Heart left ventricle (tissue), 16 donors: ENCODE measurements around the gene OR1L1. TPM values are rescaled to one million over a fixed set of nuclear protein-coding genes. Genes with fewer than 3 reads are reported as not detected.

Source experiments
- ATAC-seq, 4 donors: fragments of 200-7000 bp; cut with Tn5 transposase; one replicate each; pipeline ENCODE4 v1.9.1; 2020 to 2022; ENCODE audit warnings: moderate library complexity in 4 of 4, mild to moderate bottlenecking in 3 of 4, moderate number of reproducible peaks in 1 of 4
- DNase-seq, 5 donors: peaks; one replicate each; pipeline ENCODE4 v3.0.0-alpha.2; 2020
- H3K27ac ChIP-seq, 12 donors: fragments of 200-600 bp; sonication (generic) in 4 of 12; one replicate each; pipeline versions ENCODE4 v1.5.0 to v1.8.0; 2016 to 2022; ENCODE audit warnings: mild to moderate bottlenecking in 2 of 12
- H3K27me3 ChIP-seq, 9 donors: fragments of 200-600 bp; sonication (generic) in 2 of 9; one replicate each; pipeline versions ENCODE4 v1.5.1 to v1.8.0; 2016 to 2022; ENCODE audit warnings: mild to moderate bottlenecking in 3 of 9
- H3K36me3 ChIP-seq, 9 donors: fragments of 200-600 bp; sonication (generic) in 2 of 9; one replicate each; pipeline versions ENCODE4 v1.5.0 to v1.8.0; 2018 to 2022; ENCODE audit warnings: mild to moderate bottlenecking in 2 of 9
- H3K4me1 ChIP-seq, 12 donors: fragments of 200-600 bp; sonication (generic) in 4 of 12; one replicate each; pipeline versions ENCODE4 v1.5.0 to v1.8.0; 2016 to 2022; ENCODE audit warnings: mild to moderate bottlenecking in 3 of 12
- H3K4me3 ChIP-seq, 12 donors: fragments of 200-600 bp; sonication (generic) in 4 of 12; one replicate each; pipeline versions ENCODE4 v1.5.0 to v1.8.0; 2017 to 2022; ENCODE audit warnings: mild to moderate bottlenecking in 9 of 12, moderate library complexity in 4 of 12
- H3K9me3 ChIP-seq, 12 donors: fragments of 200-600 bp; sonication (generic) in 4 of 12; one replicate each; pipeline versions ENCODE4 v1.5.0 to v1.8.0; 2016 to 2022; ENCODE audit warnings: mild to moderate bottlenecking in 1 of 12
- POLR2A ChIP-seq, 2 donors: fragments of 450-650 bp; IDR thresholded peaks; one replicate each; pipeline ENCODE4 v1.6.1; 2017; ENCODE audit warnings: antibody characterized with exemption in 2 of 2, mild to moderate bottlenecking in 2 of 2, moderate library complexity in 2 of 2
- WGBS, 4 donors: extraction: QIAGEN DNeasy Blood & Tissue Kit in 2 of 4; methylation state at CpG; one replicate each; pipeline versions ENCODE4 v1.1.5 to v1.1.7; 2013 to 2018; 5-methylcytosine and 5-hydroxymethylcytosine counted together
- intact Hi-C, 10 donors: fragments of 100-400 bp; cut with DNase I; formaldehyde crosslinking; loops; one replicate each; pipeline versions ENCODE4 v1.11.1 to v1.14.2; 2022
- long read RNA-seq, 3 donors: library from polyadenylated mRNA; unstranded; transcript quantifications; one replicate each; pipeline ENCODE4 v2.0.0, GENCODE V29; 2020 to 2021
- polyA plus RNA-seq, 2 donors: library from polyadenylated mRNA; stranded (reverse); fragments of 200-250 nt; gene quantifications; one replicate each; pipeline ENCODE4 v1.2.3, GENCODE V29; 2013
- total RNA-seq, 9 donors: library from RNA; depleted of rRNA in 2 of 9; stranded (reverse); fragments of >200 nt in 2 of 9; fragmentation: NEBNext Ultra II Directional in 3 of 9; extraction: Animal tissue kit (Norgen Biotek cat#: 25700) in 3 of 9; gene quantifications; one replicate each; pipeline versions ENCODE4 v1.1.0 to v1.2.4, GENCODE V29; 2016 to 2023
- TF ChIP-seq, protein P1 (sequence below), 12 donors: fragments of 200-600 bp; sonication (generic) in 4 of 12; IDR thresholded peaks; one replicate each; pipeline versions ENCODE4 v1.5.0 to v1.8.0; 2018 to 2022; ENCODE audit warnings: antibody characterized with exemption in 12 of 12, mild to moderate bottlenecking in 5 of 12
- donor health status: ischemic (EF 13 %, LVEDD 7.1; RV severe dilation, severe dysfunction).
- donor health status: healthy with polysubstance abuse.
- donor health status: DM: no; HTN: yes; CAD: no.
- donor health status: DM: no; HTN: no; CAD: no.
- donor health status: ischemic (EF 25% LVEDD 6.9; RV normal size, moderate dysfunction).
- donor health status: ischemic (EF 25% LVEDD 5.7; RV mildly dilated, moderate dysfunction).
- donor health status: healthy.
- donor health status: DM: yes; HTN: yes; CAD: no.
- donor health status: ischemic (EF 35%, LVEDD 5.7; RV mildly dilated, moderate dysfunction).
- donor health status: nonischemic (EF 11% LVEDD 7.7; RV severe dilation, severe dysfunction).
- donor health status: DM: yes; HTN: yes; CAD: no.
- donor health status: PGD.
- donor health status: ischemic (EF 29% LVEDD 5.4; RV normal size, mild dysfunction).
- donor health status: nonischemic (EF 23%, LVEDD 6.1; RV moderate dilation, normal function).

Gene OR1L1, protein sequence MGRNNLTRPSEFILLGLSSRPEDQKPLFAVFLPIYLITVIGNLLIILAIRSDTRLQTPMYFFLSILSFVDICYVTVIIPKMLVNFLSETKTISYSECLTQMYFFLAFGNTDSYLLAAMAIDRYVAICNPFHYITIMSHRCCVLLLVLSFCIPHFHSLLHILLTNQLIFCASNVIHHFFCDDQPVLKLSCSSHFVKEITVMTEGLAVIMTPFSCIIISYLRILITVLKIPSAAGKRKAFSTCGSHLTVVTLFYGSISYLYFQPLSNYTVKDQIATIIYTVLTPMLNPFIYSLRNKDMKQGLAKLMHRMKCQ
- total RNA-seq (not detected), polyA plus RNA-seq (not detected)
- long read RNA-seq, donor 1, result 0 reads
- long read RNA-seq, donor 2, result 0 reads
- long read RNA-seq, donor 3, result 0 reads

DNA sequence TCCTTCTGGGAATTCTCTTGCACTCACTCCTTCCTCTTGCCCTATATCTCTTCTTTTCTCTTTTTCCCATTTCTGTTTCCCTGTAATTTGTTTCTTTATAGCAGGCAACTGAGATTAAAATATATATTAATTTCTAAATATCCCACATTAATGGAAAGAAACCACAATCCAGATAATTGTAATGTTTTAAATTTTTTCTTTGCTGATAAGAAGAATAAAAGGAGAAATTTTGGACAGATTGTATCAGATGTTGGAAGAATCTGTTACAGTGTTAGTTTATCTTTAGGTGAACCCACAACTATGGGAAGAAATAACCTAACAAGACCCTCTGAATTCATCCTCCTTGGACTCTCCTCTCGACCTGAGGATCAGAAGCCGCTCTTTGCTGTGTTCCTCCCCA is at the start of gene OR1L1:
Gene OR1L1 (plus strand): TSS at position 301 of the 400 bp plus-strand sequence. CDS start 0 bp downstream, at position 301.
- Histone ChIP-seq H3K36me3 (no peaks in the 10 kb centered on the region), H3K9me3 (peaks cover 0 to 8% (median 0%) of the 10 kb centered on the region in 12 donors), H3K27ac (no peak within 1 kb of the TSS), H3K27me3 (no peaks in the 10 kb centered on the region), H3K4me1 (no peaks in the 10 kb centered on the region), H3K4me3 (no peak within 1 kb of the TSS)
- ATAC-seq (no peak), DNase-seq (no peak)
- intact Hi-C loops, result no loop called here
- TF ChIP-seq, protein P1, sequence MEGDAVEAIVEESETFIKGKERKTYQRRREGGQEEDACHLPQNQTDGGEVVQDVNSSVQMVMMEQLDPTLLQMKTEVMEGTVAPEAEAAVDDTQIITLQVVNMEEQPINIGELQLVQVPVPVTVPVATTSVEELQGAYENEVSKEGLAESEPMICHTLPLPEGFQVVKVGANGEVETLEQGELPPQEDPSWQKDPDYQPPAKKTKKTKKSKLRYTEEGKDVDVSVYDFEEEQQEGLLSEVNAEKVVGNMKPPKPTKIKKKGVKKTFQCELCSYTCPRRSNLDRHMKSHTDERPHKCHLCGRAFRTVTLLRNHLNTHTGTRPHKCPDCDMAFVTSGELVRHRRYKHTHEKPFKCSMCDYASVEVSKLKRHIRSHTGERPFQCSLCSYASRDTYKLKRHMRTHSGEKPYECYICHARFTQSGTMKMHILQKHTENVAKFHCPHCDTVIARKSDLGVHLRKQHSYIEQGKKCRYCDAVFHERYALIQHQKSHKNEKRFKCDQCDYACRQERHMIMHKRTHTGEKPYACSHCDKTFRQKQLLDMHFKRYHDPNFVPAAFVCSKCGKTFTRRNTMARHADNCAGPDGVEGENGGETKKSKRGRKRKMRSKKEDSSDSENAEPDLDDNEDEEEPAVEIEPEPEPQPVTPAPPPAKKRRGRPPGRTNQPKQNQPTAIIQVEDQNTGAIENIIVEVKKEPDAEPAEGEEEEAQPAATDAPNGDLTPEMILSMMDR (IDR thresholded peaks at IDR 0.05), result no peak
- no peak for TF ChIP-seq POLR2A (IDR thresholded peaks at IDR 0.05)
- WGBS, 4 donors, result 37 to 56% (median 50%) methylated on average over 2 of the region's 2 CpGs

DNA sequence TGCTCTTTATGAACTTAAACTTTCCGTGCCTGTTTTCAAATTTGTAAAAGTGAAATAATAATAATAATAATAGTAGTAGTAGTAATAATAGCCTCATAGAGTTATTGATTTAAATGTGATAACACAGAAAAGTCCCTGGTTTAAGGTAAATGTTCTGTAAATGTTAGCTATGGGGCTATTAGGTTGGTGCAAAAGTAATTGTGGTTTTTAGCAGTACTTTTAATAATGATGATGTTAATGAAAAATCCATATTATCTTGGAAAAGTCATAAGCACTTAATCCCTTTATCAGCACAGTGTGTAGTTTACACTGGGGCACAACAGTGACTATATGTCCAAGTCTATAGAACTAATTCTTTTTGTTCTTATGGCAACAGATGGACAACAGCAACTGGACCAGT is 47.2 kb upstream of the OR1L1 start, which contains the start of gene OR1Q1:
Gene OR1Q1 (plus strand): TSS at position 377 of the 400 bp plus-strand sequence. CDS start 0 bp downstream, at position 377.
- intact Hi-C loops, result no loop called here
- Histone ChIP-seq H3K27ac (no peak within 1 kb of the TSS), H3K4me3 (no peak within 1 kb of the TSS), H3K4me1 (no peaks in the 10 kb centered on the region), H3K36me3 (no peaks in the 10 kb centered on the region), H3K9me3 (peaks cover 0 to 6% (median 0%) of the 10 kb centered on the region in 12 donors), H3K27me3 (no peaks in the 10 kb centered on the region)
- 83 to 90% (median 88%) methylated on average over 1 of the region's 1 CpG for WGBS, 4 donors
- DNase-seq (no peak), ATAC-seq (no peak)
- TF ChIP-seq POLR2A (IDR thresholded peaks at IDR 0.05), result no peak
- TF ChIP-seq, protein P1 (IDR thresholded peaks at IDR 0.05), result no peak

DNA sequence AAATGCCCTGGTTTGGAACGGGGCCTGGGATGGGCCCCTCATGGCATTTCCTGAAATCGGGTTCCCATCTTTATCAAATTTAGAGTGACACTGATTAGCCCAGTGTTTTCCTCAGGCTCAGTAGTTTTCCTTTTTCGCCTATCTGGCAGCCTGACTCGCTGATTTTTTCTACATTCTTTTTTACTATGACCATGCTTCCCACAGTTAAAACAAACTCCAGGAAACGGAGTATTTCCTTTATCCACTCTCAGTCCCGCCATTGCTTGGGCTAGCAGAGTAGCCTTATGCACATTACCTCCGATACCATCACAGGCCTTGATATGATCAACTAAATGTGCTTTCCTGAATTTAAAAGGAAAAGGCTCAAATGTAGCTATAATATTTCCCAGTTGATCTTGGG is 41.5 kb upstream of the OR1L1 start:
- no peaks in the 10 kb centered on the region for H3K27me3 ChIP-seq
- intact Hi-C loops, result no loop called here
- H3K4me3 ChIP-seq, result no peak overlapping the region
- ATAC-seq (no peak), DNase-seq (no peak)
- peaks cover 0 to 6% (median 0%) of the 10 kb centered on the region in 12 donors for H3K9me3 ChIP-seq
- 47 to 59% (median 56%) methylated on average over 7 of the region's 7 CpGs for WGBS, 4 donors
- no peaks in the 10 kb centered on the region for H3K36me3 ChIP-seq
- TF ChIP-seq POLR2A (IDR thresholded peaks at IDR 0.05), result no peak
- TF ChIP-seq, protein P1 (IDR thresholded peaks at IDR 0.05), result no peak
- H3K4me1 ChIP-seq, result no peaks in the 10 kb centered on the region
- H3K27ac ChIP-seq, result no peak overlapping the region

DNA sequence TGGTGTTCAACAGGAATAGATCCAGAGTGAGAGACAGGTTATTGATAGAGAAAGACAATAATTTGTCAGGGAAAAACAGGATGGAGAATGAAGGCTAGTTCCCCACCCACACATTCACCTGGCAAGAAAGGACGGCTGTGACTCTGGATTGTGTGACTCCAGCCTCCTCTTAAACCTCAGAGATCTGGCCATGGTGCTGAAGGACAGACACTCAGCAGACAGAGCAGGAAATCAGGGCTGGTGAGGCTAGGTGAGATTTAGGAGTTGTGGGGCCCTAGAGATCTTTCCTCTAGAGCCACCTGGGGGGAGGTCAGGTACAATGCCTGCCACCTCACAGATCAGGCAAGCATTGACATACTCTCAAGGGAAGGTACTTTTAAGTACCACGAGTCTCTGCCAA is 19.3 kb upstream of the OR1L1 start:
- no peaks in the 10 kb centered on the region for H3K4me1 ChIP-seq

More for the DNA sequence above, 19.3 kb upstream of the OR1L1 start:
- WGBS, 4 donors, result 24 to 45% (median 29%) methylated on average over 2 of the region's 2 CpGs
- DNase-seq, result no peak
- no peak for TF ChIP-seq POLR2A (IDR thresholded peaks at IDR 0.05)
- TF ChIP-seq, protein P1 (IDR thresholded peaks at IDR 0.05), result no peak
- intact Hi-C loops, result no loop called here
- Histone ChIP-seq H3K4me3 (no peak overlapping the region), H3K27me3 (no peaks in the 10 kb centered on the region), H3K27ac (no peak overlapping the region), H3K9me3 (peaks cover 0 to 23% (median 2%) of the 10 kb centered on the region in 12 donors), H3K36me3 (no peaks in the 10 kb centered on the region)
- ATAC-seq, result no peak
